Measurements from ENCODE around the gene CCL17.

The CCL17 gene

GRCh38 chr16:57462209-57462977 is 57.8 kb downstream of the CCL17 start, which contains the start of gene POLR2C:
POLR2C (plus strand) TSS chr16:57462679; CDS start chr16:57462725, 46 bp downstream.
- Histone ChIP-seq H3K27ac (peak within 1 kb of the TSS; percentile 92 to 93), H3K4me3 (peak within 1 kb of the TSS; percentile 89 to 94), H3K27me3 (no peaks in the 10 kb centered on the region), H3K4me1 (peaks cover 0 to 25% (median 20%) of the 10 kb centered on the region in 4 donors), H3K9me3 (no peaks in the 10 kb centered on the region), H3K36me3 (peaks cover 25 to 68% (median 47%) of the 10 kb centered on the region in 3 donors)
- intact Hi-C loops (cut with DNase I; ENCODE audit: low total_unique reads): no loop called here
- TF ChIP-seq CTCF (IDR thresholded peaks at IDR 0.05): peak; percentile 96 to 98
- peak; percentile 86 to 90 for DNase-seq

GRCh38 chr16:57462978-57463362 is 58.4 kb downstream of the CCL17 start:
- peak overlapping the region; percentile 92 to 93 for H3K27ac ChIP-seq
- H3K36me3 ChIP-seq: peaks cover 25 to 67% (median 47%) of the 10 kb centered on the region in 3 donors
- H3K9me3 ChIP-seq: no peaks in the 10 kb centered on the region
- no peak for DNase-seq
- peak overlapping the region; percentile 89 to 94 for H3K4me3 ChIP-seq
- no peaks in the 10 kb centered on the region for H3K27me3 ChIP-seq
- peaks cover 0 to 25% (median 20%) of the 10 kb centered on the region in 4 donors for H3K4me1 ChIP-seq
- intact Hi-C loops (cut with DNase I; ENCODE audit: low total_unique reads): no loop called here
- TF ChIP-seq CTCF (IDR thresholded peaks at IDR 0.05): no peak

GRCh38 chr16:57464523-57464922 is 60.0 kb downstream of the CCL17 start:
- H3K4me3 ChIP-seq: no peak overlapping the region
- H3K27me3 ChIP-seq: no peaks in the 10 kb centered on the region
- H3K4me1 ChIP-seq: peaks cover 0 to 25% (median 20%) of the 10 kb centered on the region in 4 donors
- peaks cover 33 to 67% (median 48%) of the 10 kb centered on the region in 3 donors for H3K36me3 ChIP-seq
- no peak overlapping the region for H3K27ac ChIP-seq
- no peak for DNase-seq
- no peaks in the 10 kb centered on the region for H3K9me3 ChIP-seq
- intact Hi-C loops (cut with DNase I; ENCODE audit: low total_unique reads): no loop called here
- no peak for TF ChIP-seq CTCF (IDR thresholded peaks at IDR 0.05)
